ENCODE data around the gene CAMK2A.
"Not testable (repeated sequence)": the region's sequence is repeated elsewhere in the genome, so short reads cannot be mapped to it uniquely, and the experiment has no call there.

CAMK2A gene

GRCh38 chr5:150256410-150257064 lies 33.0 kb downstream of the CAMK2A start:
- in situ Hi-C loops (cut with MboI; ENCODE audit: low sequenced_read_pairs) = no loop called here

GRCh38 chr5:150255659-150256409 lies 33.7 kb downstream of the CAMK2A start:
- in situ Hi-C loops (cut with MboI; ENCODE audit: low sequenced_read_pairs) = no loop called here

DNA sequence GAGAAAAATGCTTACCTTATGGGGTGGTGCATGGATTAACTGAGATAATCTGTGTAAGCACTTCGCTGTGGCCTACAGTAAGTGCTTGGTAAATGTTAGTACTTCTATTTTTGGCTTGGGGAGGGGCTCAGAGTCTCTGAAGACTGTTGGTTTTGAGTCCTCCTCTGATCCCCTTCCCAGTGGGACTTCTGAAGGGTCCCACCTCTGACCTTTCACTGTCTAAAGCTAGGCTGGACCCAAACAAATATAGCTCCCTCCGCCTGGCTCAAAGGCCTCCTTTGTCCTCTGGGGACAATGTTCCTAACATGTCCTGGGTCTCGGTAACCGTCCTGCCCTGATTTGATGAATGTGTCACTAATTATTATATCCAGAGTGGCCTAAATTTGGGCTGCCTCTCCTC lies 34.8 kb downstream of the CAMK2A start:
- in situ Hi-C loops (cut with MboI; ENCODE audit: low sequenced_read_pairs) = no loop called here

DNA sequence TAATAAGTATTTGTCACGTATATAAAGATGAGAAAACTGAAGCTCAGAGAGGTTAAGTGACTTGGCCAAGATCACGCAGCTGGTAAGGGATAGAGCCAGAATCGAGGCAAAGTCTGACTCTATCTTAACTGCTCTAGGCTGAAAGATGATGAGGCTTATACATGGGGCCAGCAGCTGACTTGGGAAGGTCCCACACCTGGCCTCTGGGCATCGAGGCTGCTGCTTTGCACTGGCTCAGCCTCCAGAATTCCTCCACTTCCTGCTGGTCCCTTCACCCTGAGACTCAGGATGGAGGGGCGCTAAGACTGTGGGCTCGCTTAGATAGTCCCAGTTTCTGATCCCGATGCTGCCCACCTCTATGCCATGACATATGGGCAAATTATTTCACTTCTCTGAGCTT lies 35.2 kb downstream of the CAMK2A start:
- in situ Hi-C loops (cut with MboI; ENCODE audit: low sequenced_read_pairs) = no loop called here

DNA sequence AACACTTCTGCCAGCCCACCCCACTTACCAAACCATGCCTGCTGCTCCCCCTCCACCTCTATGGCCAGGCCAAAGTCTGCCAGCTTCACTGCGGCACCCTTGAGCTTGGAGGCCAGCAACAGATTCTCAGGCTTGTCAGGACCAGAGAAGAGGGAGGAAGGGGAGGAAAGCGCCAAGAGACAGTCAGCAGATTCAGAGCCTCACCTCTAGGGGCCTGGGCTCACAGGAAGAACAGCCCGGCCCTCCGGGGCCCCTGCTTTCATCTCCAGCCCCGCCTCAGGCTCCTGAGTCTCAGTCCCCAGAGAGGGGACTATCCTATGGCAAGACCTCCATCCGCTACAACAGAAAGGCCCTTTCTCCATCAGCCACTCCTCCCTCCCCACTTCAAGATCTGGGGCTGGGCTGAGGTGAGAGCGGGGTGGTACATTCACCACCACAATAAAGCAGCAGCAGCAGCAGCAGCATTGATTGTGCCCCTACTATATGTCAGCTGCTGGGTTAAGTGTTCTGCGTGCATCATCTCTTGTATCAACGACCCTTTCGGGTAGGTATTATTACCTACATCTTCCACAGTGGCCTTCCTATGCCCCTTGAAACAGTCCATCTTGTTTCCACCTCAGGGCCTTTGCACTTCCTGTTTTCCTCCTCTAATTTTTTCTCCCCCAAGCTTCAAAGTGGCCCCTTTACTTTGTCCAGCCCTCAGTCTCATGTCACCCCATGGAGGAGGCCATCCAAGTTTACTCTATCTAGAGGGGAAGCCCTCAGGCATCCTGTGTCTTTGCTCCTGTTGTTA lies 36.0 kb downstream of the CAMK2A start:
- in situ Hi-C loops (cut with MboI; ENCODE audit: low sequenced_read_pairs) = no loop called here

DNA sequence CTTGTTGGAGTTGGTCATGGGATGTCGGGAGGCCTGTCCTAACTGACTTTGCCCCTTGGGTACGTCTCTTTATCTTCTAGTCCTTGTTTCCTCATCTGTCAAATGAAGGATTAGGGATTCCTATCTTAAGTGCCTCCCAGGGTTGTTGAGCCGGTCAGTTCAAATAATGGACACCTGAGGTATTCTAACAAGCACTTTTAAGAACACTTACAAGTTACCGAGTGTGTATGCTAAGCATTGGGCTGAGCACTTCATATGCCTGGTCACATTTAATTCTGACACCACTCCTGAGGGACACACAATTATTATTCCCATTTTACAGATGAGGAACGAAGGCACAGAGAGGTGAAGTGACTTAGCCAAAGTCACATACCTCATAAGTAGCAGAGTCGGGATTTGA lies 37.1 kb downstream of the CAMK2A start:
- in situ Hi-C loops (cut with MboI; ENCODE audit: low sequenced_read_pairs) = no loop called here

DNA sequence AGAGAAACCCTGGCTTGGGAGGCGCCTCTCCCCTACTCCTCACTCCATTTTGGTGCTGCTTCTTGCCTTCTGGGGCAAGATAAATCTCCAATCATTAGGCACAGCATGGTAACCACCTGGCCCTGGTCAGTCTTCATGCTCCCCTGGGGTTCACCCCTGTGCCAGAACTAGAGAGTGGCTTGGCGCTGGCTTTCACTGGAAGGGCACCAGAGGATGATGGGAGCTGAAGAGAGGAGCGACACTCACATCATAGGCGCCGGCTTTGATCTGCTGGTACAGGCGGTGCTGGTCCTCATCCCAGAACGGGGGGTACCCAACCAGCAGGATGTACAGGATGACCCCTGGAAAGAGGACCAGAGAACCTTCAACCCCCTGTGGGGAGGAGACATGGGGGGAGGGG lies 38.1 kb downstream of the CAMK2A start:
- in situ Hi-C loops (cut with MboI; ENCODE audit: low sequenced_read_pairs) = no loop called here

GRCh38 chr5:150249744-150250143 lies 39.8 kb downstream of the CAMK2A start:
- in situ Hi-C loops (cut with MboI; ENCODE audit: low sequenced_read_pairs) = no loop called here

DNA sequence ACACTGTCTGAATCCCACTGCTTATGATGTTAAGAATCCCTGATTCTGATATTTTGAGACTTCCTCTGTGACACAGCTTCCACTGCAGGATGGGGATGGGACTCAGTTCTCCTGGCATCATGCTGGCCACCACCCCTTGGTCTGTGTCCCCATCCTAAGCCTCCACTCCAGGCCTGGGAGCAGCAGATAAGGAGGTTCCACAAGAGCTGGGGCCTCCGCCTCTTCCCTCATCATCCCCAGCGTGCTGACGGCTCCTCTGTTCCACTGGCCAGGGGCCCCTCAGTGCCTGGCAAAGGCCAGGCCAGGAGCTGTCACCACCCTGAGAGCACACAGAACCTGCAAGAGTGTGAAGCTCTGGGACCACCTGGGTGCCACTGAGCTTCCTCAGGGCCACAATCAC lies 40.6 kb downstream of the CAMK2A start:
- in situ Hi-C loops (cut with MboI; ENCODE audit: low sequenced_read_pairs) = no loop called here

DNA sequence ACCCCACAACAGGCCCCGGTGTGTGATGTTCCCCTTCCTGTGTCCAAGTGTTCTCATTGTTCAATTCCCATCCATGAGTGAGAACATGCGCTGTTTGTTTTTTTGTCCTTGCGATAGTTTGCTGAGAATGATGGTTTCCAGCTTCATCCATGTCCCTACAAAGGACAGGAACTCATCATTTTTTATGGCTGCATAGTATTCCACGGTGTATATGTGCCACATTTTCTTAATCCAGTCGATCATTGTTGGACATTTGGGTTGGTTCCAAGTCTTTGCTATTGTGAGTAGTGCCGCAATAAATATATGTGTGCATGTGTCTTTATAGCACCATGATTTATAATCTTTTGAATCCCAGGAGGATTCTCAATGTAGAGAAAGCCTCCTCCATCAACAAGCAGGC lies 41.1 kb downstream of the CAMK2A start:
- in situ Hi-C loops (cut with MboI; ENCODE audit: low sequenced_read_pairs) = not testable (repeated sequence)

GRCh38 chr5:150247726-150248125 lies 41.8 kb downstream of the CAMK2A start:
- in situ Hi-C loops (cut with MboI; ENCODE audit: low sequenced_read_pairs) = no loop called here

GRCh38 chr5:150246835-150247234 lies 42.7 kb downstream of the CAMK2A start:
- in situ Hi-C loops (cut with MboI; ENCODE audit: low sequenced_read_pairs) = no loop called here

GRCh38 chr5:150246429-150246828 lies 43.1 kb downstream of the CAMK2A start:
- in situ Hi-C loops (cut with MboI; ENCODE audit: low sequenced_read_pairs) = no loop called here

GRCh38 chr5:150245808-150246207 lies 43.8 kb downstream of the CAMK2A start:
- in situ Hi-C loops (cut with MboI; ENCODE audit: low sequenced_read_pairs) = no loop called here

GRCh38 chr5:150245111-150245789 lies 44.3 kb downstream of the CAMK2A start:
- in situ Hi-C loops (cut with MboI; ENCODE audit: low sequenced_read_pairs) = no loop called here

- in situ Hi-C loops (cut with MboI; ENCODE audit: low sequenced_read_pairs) = no loop called here
Measured at GRCh38 chr5:150244209-150244608, 45.4 kb downstream of the CAMK2A start.

GRCh38 chr5:150243590-150243989 lies 46.0 kb downstream of the CAMK2A start:
- in situ Hi-C loops (cut with MboI; ENCODE audit: low sequenced_read_pairs) = no loop called here

DNA sequence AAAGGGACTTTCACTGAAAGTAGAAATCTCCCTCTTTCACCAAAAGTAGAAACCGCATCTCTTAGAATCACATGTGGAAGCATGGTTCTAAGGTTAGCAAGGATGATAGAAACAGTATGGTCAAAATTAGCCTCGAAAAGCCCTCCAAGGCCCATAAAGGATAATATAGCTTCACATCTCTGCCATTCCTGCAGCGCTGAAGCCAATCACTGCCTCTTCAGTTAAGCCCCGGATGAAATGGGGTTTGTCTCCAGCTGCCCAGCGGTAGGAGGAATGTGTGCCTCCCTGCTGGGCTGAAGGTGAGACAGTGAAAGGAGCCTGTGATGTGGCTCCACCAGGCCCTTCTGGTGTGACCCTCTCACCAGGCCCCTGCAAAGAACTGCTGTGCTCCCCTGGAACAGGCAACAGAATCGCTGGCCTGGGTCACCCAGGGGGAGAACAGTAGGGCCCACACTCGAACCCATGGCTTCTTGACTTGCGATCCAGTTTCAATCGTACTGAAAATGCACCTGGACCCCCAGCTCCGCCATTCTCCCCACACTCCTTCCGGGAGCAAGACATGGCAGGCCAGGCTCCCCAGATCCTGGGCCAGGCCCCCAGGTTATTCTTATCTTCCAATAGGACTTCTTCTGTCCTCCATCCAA lies 47.2 kb downstream of the CAMK2A start:
- in situ Hi-C loops (cut with MboI; ENCODE audit: low sequenced_read_pairs) = no loop called here

DNA sequence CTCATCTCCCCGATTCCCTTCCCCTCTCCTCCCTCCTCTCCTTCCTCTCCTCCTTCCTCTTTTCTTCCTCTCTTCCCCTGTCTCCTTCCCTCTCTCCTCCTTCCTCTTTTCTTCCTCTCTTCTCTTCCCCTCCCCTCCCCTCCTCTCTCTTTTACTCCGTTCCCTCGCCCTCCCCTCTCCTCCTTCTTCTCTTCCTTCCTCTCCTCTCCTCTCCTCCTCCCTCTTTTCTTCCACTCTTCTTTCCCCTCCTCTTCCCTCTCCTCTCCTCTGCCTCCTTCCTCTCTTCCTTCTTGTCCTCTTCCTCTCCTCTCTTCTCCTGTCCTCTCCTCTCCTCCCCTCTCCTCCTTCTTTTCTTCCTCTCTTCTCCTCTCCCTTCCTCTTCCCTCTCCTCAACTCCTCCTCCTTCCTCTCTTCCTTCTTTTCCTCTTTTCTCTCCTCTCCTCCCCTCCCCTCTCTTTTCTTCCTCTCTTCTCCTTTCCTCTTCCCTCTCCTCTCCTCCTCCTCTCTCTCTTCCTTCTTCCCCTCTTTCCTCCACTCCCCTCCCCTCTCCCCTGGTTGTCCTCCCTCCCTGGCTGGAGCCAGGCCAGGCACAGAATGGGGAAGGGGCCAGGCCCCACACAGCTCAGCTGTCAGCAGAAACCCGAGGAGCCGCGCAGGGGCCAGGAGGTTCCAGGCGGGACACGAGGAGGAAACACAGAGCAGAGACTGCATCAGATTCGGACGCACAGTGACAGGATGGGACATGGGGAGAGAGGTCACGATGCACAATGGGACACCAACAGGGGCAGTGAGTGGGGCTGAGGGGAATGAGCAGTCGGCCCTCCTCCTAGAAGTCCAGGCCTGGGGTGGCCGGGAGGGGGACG lies 48.0 kb downstream of the CAMK2A start:
- in situ Hi-C loops (cut with MboI; ENCODE audit: low sequenced_read_pairs) = no loop called here

GRCh38 chr5:150239794-150240122 lies 49.8 kb downstream of the CAMK2A start:
- in situ Hi-C loops (cut with MboI; ENCODE audit: low sequenced_read_pairs) = no loop called here

Measured in HL-60/S4 (cell line).